HG03460 (cell line): ENCODE measurements around the gene NAT10.

Experiments
- ATAC-seq: cut with Tn5 transposase; IDR thresholded peaks from one replicate; pipeline ENCODE4 v1.9.1; 2021; ENCODE audit not compliant: unreplicated experiment

The NAT10 gene

DNA sequence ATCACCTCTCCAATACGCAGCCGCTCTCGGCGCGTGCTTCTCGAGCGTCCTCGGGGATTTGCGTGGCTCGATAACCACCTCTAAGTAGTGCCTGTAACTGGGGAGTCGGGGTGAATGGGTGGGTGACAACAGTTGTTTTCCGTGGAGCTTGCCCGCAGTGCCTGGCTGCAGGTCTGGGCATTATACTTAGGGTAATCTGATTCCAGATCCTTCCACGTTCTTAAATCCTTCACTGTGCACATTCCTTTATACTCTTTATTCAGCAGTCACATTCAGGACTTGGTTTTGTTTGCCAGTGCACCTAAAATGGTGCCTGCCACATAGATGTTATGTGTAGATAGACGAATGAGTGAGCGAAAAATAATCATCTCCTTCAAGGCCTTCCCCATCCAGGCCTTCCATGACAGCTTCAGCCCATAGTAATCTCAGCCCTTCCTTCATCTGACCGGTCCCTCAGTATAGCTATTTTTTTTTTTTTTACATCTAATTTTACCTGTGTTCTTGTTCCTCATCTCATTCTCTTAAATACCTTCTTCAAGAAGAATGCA, 602 bp downstream of the NAT10 start:
- no peak for ATAC-seq

DNA sequence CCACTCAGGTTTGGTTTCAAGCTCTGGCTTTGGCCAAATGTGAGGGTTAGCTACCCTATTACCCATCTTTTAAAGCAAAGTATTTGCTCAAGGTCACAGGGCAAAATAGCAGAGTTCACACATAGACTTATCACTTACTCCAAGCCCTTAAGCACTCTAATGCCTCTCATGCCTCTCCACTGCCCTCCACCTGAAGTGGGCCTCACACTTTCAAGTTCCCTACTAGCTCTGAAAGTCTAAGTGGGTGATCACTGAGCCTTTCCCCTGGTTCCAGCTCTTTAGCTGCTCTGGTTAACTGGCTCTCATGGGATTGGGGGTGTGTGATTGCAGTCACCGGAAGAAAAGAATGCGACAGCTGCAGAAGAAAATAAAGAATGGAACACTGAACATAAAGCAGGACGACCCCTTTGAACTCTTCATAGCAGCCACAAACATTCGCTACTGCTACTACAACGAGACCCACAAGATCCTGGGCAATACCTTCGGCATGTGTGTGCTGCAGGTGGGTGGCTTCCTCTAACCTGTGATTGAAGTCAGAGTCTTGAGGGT, 6.4 kb downstream of the NAT10 start:
- no peak for ATAC-seq

DNA sequence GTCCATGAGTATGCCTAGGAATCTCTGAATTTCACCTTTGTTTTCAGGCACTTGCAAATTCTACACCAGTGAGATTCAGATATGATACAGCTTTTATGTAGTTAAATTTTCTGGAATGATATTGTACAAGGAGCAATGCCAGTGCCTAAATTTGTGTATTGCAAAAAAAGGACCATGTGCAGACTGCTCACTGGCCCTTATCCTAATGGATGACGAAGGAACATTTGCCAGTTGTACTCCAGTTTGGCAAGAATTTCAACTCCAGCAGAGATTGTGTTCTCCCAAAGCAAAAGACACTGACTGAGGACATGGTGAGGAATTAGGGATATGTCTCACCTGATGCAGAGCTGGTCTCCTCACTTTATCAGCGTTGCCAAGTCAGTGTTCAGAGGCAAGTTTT, 8.6 kb downstream of the NAT10 start:
- no peak for ATAC-seq

DNA sequence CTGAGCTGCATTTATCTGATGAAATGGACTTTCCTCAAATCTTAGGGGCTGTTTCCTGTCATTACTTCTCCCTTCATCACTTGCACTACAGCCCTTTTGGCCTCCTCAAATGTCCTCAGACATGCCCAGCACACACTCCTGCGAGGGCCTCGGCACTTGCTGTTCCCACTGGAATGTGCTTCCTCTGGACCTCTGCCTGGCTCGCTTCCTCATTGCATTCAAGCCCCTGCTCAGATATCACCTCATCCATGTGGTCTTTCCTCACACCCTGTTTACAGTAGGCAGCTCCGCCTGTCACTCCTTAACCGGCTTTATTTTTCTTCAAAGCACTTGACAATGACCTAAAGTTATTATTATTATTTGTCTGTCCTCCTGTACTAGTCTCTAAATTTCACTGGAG, 9.0 kb downstream of the NAT10 start:
- no peak for ATAC-seq

DNA sequence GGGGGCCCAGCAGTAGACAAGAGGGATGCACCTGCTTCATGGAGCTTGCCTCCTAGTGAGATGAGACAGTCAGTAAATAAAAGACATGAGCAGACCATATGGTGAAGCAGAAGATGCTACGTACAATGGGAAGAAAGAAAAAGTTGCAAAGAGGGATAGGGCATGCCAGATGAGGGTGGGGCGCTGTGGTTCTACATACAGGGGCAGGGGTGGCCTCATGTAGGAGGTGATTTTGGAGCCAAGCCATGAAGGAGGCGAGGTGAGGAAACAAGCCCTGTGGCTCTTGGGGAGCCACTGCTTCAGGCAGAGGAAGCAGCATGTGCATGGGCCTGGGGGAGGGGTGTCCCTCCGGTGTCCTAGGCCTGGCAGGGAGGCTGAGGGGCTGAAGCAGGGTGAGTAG, 15.2 kb downstream of the NAT10 start:
- ATAC-seq: no peak

DNA sequence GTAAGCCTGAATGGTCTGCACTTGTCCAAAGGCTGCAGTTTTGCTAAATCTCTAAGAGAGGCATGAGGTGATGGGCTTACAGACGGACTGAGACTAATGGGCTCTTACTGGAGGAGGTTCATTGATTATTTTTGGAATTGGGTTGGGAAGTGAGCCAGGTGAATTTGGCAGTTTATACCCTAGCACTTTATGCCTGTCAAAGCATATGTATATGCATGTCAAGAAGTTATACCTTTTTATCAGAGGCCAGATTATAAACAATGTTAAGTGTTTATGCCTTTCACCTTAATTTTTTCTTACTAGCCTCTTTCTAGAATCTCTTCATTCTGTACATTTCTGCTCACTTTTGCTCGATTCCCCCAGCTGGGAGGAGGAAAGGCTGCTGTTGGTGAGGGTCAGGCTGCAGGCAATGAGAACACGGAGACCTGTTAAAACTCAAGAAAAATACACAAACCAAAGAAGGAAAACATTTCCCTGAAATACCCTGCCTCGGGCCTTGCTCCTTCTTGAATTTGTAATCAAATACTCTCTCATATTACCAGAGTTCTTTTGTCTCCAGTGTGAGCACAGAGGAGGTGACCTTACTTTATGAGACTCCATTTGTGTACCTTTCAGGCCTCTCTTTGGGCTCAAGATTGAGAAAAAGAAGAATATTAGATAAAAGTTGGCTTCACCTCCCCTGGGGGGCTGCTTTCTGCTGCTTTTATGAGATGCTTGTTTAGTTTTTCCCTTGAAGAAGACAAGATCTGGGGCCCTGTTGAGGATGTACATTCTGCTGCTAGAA, 19.6 kb downstream of the NAT10 start:
- no peak for ATAC-seq

DNA sequence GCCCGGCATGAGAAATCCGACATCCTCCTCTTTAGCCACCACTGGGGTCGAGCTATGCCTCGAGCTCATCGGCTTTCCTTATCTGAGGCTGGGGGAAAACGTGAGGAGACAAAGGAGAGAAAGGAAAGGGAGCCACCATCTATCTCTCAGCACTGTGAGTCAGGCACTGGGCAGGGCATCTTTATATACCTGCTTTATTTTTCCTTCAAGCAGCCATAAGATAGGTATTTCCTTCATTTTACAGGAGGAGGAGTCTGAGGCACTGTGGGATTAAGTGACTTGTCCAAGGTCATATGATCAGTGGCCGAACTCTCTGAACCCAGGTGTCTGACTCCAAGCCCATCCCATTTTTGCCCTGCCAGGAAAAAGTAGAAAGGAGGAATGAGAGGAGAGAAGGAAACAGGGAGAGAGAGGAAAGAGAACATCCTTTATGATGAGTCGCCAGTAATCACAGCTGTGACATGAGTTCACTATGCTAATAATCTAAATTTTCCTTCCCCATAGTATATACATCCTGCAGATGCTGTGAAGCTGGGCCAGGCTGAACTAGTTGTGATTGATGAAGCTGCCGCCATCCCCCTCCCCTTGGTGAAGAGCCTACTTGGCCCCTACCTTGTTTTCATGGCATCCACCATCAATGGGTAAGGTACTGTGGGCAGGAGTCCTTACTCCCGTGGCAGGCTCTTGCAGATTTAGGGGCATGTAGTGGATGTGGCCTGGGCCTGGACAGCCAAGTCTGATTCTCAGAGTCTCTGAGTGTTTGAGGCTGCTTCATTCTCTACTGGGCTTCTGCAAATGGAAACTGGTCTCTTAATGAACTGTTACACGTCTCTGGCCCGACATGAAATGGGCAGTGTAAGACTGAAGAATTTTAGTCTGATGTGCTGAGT, 21.8 kb downstream of the NAT10 start:
- ATAC-seq: no peak

DNA sequence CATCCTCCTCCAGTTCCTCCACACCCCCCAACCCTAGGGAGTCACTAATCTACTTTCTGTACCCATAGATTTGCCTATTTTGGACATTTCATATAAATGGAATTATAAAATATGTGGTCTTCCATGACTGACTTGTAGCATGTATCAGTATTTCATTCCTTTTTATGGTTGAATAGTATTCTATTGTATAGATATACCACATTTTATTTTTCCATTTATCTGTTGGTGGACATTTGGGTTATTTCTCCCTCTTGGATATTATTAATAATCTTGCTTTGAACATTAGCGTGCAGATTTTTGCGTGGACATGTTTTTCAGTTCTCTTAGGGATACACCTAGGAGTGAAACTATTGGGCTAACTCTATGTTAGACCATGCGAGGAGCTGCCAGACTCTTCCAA, 23.4 kb downstream of the NAT10 start:
- no peak for ATAC-seq

DNA sequence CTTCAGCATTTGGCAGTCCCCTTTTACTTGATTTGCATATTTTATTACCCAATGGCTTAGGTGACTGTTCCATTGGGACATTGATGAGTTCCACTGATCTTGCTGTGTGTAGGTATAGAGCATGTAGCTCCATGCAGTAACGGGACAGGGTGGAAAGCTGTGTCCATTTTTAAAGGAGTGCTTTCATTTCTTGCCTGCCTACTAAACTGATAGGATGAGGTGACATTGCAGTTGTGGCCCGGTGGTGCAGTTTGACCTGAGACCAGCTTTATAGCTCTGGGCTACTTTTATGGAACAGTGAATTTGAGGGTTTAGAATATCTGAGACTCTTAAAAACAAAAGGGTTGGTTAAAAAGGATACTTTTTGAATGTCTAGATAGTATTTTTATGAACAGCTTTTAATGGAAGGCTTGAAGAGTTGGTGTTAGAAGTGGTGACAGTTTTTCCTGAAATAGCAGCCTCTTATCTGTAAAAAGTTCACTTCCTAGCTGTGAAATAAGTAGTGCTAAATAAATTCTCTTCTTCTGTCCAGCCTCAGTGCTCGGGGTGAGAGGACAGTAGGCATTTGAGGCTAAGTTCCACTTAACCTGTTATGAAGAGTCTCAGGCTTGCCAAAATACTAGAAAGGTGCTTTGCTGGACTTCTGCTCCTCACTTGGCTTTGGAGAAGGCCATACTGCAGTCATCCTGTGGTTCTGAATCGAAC, 27.0 kb downstream of the NAT10 start:
- ATAC-seq: no peak

DNA sequence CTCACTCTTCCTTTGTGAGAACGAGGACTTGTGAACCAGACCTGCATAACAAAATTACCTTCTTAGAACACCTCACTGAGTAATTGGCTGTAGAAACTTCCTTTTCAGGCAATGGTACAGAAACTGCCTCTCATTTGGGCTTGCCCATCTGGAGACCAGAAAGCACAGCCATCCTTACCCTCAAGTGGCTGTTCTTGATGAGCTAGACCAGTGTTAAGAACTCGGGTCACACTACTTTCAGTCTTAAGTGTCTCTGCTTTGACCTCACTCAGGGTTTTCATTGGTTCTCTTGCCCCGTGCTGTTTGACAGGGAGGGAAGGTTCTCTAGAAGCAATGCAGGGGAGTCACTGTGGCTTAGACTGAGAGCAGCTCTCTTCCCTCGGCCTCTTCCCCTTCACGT, 29.3 kb downstream of the NAT10 start:
- no peak for ATAC-seq

DNA sequence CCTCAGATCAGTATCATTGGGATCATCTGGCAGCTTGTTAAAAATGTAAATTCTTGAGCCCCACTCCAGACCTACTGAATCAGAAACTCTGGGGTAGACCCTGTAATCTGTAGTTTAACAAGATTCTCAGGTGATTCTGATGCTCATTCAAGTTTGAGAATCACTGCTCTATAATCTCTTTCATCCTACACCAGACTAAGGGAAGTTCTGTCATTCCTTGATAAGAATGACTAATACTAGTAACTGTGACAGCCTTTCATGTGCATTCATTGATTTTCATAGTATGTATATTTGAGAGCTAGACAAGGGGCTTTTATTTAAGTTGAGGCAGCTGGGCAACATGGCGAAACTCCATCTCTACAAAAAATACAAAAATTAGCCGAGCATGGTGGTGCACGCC, 30.0 kb downstream of the NAT10 start:
- ATAC-seq: no peak

DNA sequence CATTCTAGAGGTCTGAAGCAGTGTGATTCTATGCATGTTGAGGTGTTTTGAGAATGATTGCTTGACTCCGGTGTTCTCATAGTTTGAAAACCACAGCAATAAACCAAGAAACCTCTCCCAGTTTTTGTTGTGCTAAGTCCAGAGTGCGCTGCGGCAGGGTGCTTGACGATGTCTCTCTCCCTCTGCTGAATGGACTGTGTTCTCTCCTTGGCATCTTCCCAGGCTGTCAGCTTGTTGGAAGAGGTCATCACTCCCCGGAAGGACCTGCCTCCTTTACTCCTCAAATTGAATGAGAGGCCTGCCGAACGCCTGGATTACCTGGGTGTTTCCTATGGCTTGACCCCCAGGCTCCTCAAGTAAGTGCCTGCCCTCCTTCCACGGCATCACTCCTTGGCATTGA, 31.0 kb downstream of the NAT10 start:
- ATAC-seq: no peak

DNA sequence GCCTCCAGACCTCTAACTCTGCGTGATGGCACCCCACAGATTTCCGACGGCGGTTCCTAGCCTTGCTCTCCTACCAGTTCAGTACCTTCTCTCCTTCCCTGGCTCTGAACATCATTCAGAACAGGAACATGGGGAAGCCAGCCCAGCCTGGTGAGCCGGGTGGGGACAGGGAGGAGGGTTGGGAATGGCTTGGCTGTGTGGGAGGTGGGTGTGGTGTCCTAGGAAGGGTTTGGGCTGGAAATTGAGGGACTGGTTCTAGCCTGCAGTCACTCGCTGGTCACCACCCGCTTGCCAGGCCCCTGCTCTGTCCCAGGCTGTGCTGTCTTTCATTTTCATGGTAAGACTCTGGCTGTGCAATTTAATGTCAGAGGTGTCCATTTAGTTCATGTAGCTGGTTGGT, 33.9 kb downstream of the NAT10 start:
- no peak for ATAC-seq

DNA sequence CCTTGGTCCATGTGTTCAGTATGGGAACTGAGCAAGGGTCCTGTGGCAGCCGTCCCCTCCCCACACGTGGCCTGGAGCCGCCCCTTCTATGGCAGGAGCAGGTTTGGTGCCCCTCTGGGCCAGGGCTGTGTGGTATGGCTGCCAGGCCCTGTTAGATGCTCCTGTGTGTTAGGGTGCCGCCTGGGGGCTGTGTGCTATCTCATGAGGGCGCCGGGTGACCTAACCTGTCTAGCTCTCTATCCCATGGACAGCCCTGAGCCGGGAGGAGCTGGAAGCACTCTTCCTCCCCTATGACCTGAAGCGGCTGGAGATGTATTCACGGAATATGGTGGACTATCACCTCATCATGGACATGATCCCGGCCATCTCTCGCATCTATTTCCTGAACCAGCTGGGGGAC, 34.7 kb downstream of the NAT10 start:
- ATAC-seq: no peak

DNA sequence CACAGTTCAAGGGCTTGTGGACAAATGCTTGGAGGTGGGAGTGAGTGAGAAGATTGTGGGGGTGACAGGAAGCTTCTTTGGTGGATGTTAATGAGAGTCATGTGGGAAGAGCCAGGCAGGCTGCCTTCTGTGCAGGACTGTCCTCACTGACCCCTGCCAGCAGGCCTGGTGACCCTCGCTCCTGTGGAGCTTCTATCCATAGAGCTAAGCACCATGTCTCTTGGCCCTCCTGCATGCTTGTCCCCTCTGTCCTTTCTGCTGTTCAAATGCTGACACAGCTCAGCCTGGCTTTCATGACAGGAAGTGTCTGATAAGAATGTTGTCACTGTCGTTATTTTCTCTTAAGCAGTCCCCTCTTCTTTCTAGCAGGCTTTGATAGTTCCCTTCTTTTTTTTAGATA, 37.6 kb downstream of the NAT10 start:
- no peak for ATAC-seq

DNA sequence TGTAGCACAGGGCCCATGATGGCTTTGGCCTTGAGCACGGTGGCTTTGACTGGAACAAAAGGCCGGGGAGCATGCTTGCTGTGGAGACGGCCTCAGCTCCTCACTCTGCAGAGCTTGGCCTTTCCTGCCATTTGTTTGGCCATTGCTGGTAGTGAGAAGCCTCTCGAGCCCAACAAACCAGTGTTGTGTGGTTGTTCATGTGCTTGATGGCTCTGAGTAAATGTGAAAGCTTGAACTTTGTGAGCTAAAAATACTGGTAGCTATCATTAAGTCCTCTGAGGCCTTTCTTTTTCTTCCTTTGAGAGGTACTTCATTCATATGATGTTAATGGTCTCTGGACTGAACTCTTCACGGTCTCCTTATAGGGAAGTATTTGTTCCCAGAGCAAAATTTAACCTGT, 39.6 kb downstream of the NAT10 start:
- no peak for ATAC-seq

DNA sequence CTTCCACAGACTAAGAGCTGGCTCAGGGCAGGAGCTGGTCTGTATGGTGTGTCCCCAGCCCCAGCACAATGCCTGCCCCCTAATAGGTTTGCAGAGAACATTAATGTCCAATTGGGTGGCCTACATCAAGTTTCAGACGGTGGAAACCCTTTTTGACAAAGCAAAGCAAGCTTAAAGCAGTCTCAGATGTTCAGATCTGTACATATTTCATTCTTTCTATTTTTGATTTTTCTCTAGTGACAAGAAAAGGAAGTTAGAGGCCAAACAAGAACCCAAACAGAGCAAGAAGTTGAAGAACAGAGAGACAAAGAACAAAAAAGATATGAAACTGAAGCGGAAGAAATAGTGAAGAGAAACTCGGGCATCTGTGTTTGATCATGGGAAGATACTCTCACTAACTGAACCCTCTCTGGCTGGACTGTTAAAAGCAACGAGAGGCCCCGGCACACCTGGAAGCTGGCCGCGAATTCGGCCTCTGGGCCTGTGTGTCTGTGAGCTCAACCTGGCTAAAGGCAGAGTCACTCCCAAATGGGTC, 40.5 kb downstream of the NAT10 start:
- peak; percentile 42 for ATAC-seq

DNA sequence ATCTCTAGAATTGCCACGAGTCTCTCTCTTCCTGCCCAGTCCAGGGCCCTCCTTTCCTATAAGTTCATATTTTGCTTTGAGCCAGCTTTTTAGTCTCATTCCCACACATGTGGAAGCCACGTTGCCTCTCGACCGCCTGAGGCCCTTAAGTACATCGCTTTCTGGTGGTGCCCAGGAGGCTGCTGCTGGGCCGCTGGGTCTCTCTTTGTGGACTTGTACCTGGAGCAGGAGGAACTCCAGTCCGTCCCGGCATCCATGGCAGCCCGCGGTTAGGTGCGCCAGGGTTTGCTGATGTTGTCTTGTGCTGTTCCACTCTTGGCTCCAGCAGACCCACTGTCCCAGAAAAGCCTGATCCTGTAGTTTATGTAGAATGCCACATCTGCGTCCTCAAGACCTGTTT, 41.0 kb downstream of the NAT10 start:
- no peak for ATAC-seq

DNA sequence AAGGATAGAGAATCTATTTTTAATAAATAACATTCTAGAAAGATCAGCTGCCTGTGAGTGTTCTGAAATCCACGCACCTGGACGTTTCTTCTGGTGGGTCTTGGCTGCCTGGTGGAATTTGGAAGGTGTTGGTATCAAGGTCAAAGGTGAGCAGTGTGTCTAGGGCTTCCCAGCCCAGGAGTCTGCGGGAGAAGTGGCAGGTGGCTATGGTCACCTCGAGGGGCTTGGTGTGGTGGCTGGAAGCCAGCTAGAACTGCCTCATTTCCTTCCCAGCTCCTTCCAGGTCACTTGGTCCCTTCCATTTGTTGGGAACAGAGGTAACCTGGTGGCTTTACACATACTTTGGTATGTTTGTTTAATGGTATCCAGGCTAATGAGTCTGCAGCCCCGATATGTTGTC, 41.4 kb downstream of the NAT10 start:
- no peak for ATAC-seq

DNA sequence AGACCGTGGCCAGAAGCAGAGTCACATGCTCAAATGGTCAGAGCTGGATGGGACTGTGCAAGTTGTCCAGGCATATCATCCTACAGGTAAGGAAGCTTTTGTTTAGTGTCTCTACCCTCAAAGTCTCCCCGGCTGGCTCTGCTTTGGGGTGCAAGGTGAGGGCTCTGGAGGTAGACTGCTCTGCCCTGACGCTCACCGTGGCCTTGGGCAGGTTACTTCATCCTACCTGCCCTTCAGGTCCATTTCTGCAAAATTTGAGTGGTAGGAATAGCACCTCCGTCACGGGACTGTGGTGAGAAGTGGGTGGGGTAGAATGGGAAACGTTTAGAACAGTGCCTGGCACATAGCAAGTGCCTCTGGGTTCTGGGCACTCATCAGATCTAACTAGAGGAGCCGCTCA, 42.2 kb downstream of the NAT10 start:
- no peak for ATAC-seq
